OCI-LY1 (cell line): ENCODE measurements around the gene EIF3M.

ENCODE experiments used
- CTCF ChIP-seq: fragments of 200-600 bp; sonication (generic), shearing (Covaris generic); IDR thresholded peaks from 2 replicates; pipeline ENCODE4 v1.5.1; 2017; ENCODE audit warnings: mild to moderate bottlenecking, antibody characterized with exemption, low read length, moderate library complexity, mixed read lengths
- EZH2 ChIP-seq: fragments of 200-600 bp; sonication (generic), shearing (Covaris generic); IDR thresholded peaks from 2 replicates; pipeline ENCODE4 v1.8.0; 2017; ENCODE audit warnings: borderline replicate concordance, mixed run types, mild to moderate bottlenecking, antibody characterized with exemption, low read length, moderate library complexity, mixed read lengths

- TF ChIP-seq CTCF, result no peak
- TF ChIP-seq EZH2, result no peak
Observed at GRCh38 chr11:32606220-32606619, 22.6 kb downstream of the EIF3M start.
